Transverse colon (tissue), 4 donors: Measurements from ENCODE around the gene ARR3. TPM values are rescaled to one million over a fixed set of nuclear protein-coding genes. Genes with fewer than 3 reads are reported as not detected.

ENCODE experiments used
- DNase-seq: peaks from one replicate; pipeline ENCODE4 v3.0.0-alpha.2; 2019
- H3K27ac ChIP-seq, 4 donors: fragments of 200-600 bp; sonication (generic); 2 replicates each; pipeline ENCODE4 v1.5.1; 2016 to 2018; ENCODE audit warnings: inconsistent platforms in 4 of 4
- H3K27me3 ChIP-seq: fragments of 200-600 bp; sonication (generic); 2 replicates; pipeline ENCODE4 v1.5.1; 2017; ENCODE audit warnings: inconsistent platforms
- H3K36me3 ChIP-seq, 4 donors: fragments of 200-600 bp; sonication (generic); 2 replicates each; pipeline ENCODE4 v1.5.1; 2017 to 2019; ENCODE audit warnings: inconsistent platforms in 4 of 4
- H3K4me1 ChIP-seq, 4 donors: fragments of 200-600 bp; sonication (generic); 2 replicates each; pipeline ENCODE4 v1.5.1; 2017 to 2020; ENCODE audit warnings: inconsistent platforms in 4 of 4
- H3K4me3 ChIP-seq, 4 donors: fragments of 200-600 bp; sonication (generic); 1 replicate in 1 of 4; 2 replicates in 3 of 4; pipeline versions ENCODE4 v1.5.1 to v1.6.1; 2017 to 2019; ENCODE audit warnings: inconsistent platforms in 4 of 4
- H3K9me3 ChIP-seq, 2 donors: fragments of 200-600 bp; sonication (generic); 2 replicates each; pipeline ENCODE4 v1.5.1; 2017 to 2019; ENCODE audit warnings: inconsistent platforms in 2 of 2
- EP300 ChIP-seq: sonication (generic); formaldehyde crosslinking; IDR thresholded peaks from one replicate; pipeline ENCODE4 v1.6.1; 2017; ENCODE audit warnings: antibody characterized with exemption, low read depth
- POLR2A ChIP-seq: fragments of 450-650 bp; IDR thresholded peaks from one replicate; pipeline ENCODE4 v1.6.1; 2016; ENCODE audit warnings: antibody characterized with exemption, mild to moderate bottlenecking, moderate library complexity
- POLR2AphosphoS5 ChIP-seq, 3 donors: sonication (generic); formaldehyde crosslinking; IDR thresholded peaks; one replicate each; pipeline ENCODE4 v1.6.1; 2016; ENCODE audit warnings: antibody characterized with exemption in 3 of 3
- WGBS, 2 donors: methylation state at CpG; one replicate each; pipeline ENCODE4 v1.1.5; 2018; ENCODE audit warnings: low coverage in 1 of 2; 5-methylcytosine and 5-hydroxymethylcytosine counted together
- in situ Hi-C, 4 donors: fragments of 200-750 bp; cut with MboI; loops; one replicate each; pipeline versions ENCODE4 v1.15.0 to v1.15.1; 2017; ENCODE audit warnings: low sequenced_read_pairs in 3 of 4, low pct_ligation_motif_present in 1 of 4, low pct_unique_long_range_greater_than_20kb in 1 of 4
- intact Hi-C: fragments of 100-400 bp; cut with DNase I; formaldehyde crosslinking; loops from one replicate; pipeline ENCODE4 v1.15.1; 2023; ENCODE audit warnings: low total_unique reads
- total RNA-seq, 4 donors: library from RNA; depleted of rRNA; stranded (reverse); fragments of >200 nt; gene quantifications; one replicate each; pipeline ENCODE4 v1.1.0, GENCODE V29; 2016
- TF ChIP-seq, protein P1 (sequence below), 5 experiments: fragments of 200-600 bp in 3 of 5; fragments of 450-650 bp in 2 of 5; sonication (generic) in 3 of 5; IDR thresholded peaks; 1 replicate in 2 of 5; 2 replicates in 3 of 5; pipeline ENCODE4 v1.5.1; 2016 to 2017; ENCODE audit warnings: antibody characterized with exemption in 5 of 5, inconsistent platforms in 3 of 5, mild to moderate bottlenecking in 2 of 5, moderate library complexity in 1 of 5

ARR3 gene
- total RNA-seq, 4 donors from 2014 or later: 1.5 to 2.9 TPM; not detected in 2

DNA sequence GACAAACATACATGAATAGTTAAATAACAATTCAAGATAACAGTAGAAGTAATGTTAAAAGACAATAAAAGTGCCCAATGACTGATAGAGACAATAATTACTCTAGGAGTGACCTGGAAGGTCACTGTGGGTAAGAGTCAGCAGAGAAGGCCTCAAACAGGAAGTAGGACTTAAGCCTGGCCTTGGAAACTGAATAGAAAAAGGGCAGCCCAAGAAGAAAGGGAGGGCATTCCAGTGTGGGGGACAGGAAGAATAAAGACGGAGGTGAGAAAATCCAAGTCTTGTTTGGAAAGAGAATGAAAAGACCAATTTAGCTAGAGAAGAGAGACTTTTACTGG is 14.1 kb upstream of the ARR3 start:
- DNase-seq: no peak
- Histone ChIP-seq H3K36me3 (no peaks in the 10 kb centered on the region), H3K4me1 (no peaks in the 10 kb centered on the region), H3K27me3 (no peaks in the 10 kb centered on the region), H3K9me3 (no peaks in the 10 kb centered on the region), H3K4me3 (no peak overlapping the region), H3K27ac (no peak overlapping the region)
- TF ChIP-seq POLR2A (no peak), EP300 (no peak), POLR2AphosphoS5 (IDR thresholded peaks at IDR 0.05) (no peak)
- TF ChIP-seq, protein P1, sequence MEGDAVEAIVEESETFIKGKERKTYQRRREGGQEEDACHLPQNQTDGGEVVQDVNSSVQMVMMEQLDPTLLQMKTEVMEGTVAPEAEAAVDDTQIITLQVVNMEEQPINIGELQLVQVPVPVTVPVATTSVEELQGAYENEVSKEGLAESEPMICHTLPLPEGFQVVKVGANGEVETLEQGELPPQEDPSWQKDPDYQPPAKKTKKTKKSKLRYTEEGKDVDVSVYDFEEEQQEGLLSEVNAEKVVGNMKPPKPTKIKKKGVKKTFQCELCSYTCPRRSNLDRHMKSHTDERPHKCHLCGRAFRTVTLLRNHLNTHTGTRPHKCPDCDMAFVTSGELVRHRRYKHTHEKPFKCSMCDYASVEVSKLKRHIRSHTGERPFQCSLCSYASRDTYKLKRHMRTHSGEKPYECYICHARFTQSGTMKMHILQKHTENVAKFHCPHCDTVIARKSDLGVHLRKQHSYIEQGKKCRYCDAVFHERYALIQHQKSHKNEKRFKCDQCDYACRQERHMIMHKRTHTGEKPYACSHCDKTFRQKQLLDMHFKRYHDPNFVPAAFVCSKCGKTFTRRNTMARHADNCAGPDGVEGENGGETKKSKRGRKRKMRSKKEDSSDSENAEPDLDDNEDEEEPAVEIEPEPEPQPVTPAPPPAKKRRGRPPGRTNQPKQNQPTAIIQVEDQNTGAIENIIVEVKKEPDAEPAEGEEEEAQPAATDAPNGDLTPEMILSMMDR (IDR thresholded peaks at IDR 0.05): no peak
- in situ Hi-C loops (no loop called here), intact Hi-C loops (no loop called here)
- WGBS, 2 donors: 87% methylated on average over 1 of the region's 1 CpG; no CpG with 5 or more reads in 1 of the 2 donors

DNA sequence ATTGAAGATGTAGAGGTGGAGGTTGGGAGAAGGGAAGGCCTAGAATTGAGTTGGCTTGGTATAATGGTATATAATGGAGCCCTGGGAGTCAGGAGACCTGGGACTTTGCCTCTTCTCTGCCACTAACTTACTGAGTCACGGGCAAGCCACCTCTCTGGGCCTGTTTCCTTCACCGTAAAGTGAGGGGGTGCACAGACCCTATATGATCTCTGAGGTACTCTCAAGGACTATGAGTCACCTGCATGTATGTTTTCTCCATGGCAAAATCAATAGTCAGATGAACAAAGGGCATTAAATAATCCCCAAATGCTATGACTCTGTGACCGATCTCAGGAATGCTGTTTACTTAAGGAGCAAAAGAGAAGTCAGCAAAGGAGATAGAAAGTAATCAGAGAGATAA is 13.2 kb upstream of the ARR3 start:
- Histone ChIP-seq H3K27me3 (no peaks in the 10 kb centered on the region), H3K4me3 (no peak overlapping the region), H3K27ac (no peak overlapping the region), H3K9me3 (no peaks in the 10 kb centered on the region), H3K4me1 (no peaks in the 10 kb centered on the region), H3K36me3 (no peaks in the 10 kb centered on the region)
- no peak for DNase-seq
- intact Hi-C loops (no loop called here), in situ Hi-C loops (no loop called here)
- WGBS, 2 donors: 85% methylated on average over 3 of the region's 3 CpGs; no CpG with 5 or more reads in 1 of the 2 donors
- TF ChIP-seq, protein P1 (IDR thresholded peaks at IDR 0.05): no peak
- TF ChIP-seq EP300: no peak
- TF ChIP-seq POLR2A: no peak
- TF ChIP-seq POLR2AphosphoS5 (IDR thresholded peaks at IDR 0.05): no peak

DNA sequence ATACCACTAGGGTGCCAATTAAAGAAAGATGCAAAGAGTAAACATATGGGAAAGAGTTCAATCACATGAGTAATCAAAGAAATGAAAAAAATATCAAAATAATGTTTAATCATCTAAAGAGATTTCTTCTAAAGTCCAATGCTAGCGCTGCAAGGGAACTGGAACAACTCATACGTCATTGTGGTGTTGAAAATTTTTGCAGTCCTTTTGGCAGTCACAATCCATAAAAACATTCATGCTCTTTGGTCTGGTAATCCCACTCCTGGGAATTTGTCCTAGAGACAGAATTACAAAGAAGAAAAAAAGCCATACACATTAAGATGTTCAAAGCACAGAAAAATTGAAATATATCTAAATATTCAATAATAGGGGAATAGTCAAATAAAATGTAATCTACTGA is 12.7 kb upstream of the ARR3 start:
- Histone ChIP-seq H3K4me3 (no peak overlapping the region), H3K27ac (no peak overlapping the region), H3K9me3 (no peaks in the 10 kb centered on the region), H3K4me1 (no peaks in the 10 kb centered on the region), H3K36me3 (no peaks in the 10 kb centered on the region), H3K27me3 (no peaks in the 10 kb centered on the region)
- in situ Hi-C loops: no loop called here
- TF ChIP-seq POLR2A (no peak), EP300 (no peak), POLR2AphosphoS5 (IDR thresholded peaks at IDR 0.05) (no peak)
- TF ChIP-seq, protein P1 (IDR thresholded peaks at IDR 0.05): no peak
- no peak for DNase-seq
- 85 to 92% methylated on average over 2 of the region's 2 CpGs for WGBS, 2 donors
- intact Hi-C loops: no loop called here

DNA sequence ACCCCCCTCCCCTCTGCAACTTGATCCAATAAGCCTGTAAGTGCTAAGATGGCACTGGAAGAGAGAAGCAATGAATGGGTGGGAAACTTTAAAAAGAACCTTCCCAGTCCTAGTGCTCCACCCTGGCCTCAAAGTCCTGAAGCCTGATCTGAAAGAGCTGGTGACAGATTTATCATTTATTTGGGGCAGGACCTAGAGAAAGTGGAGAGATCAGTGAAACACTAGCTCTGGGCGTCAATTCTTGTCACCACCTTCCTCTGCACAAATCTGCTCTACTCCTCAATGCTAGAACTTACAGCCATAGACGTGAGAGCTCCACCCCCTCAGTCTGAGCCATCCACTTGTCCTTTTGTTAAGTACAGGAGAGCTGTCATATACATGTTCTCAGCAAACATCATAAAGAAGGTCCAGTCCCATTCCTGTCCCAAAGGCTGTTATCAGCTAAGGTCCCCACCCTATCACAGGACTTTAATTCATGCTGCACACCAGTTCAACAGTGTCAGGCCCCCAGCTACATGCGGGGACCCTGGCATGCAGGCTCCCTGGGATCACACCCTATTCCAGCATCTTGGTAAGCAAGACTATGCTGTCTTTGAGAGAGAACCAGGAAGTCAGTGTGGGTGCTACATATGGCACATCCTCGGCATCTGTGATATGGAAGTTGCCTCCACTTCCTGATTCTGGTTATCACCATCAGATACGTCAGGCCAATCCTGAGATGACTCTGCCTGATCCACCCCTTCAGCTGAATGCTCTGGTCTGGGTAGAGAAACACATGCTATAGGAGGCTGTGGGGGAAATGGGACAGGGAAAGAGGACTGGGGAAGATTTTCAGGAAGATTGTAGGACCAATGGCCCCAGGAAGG is 10.5 kb upstream of the ARR3 start:
- no peaks in the 10 kb centered on the region for H3K9me3 ChIP-seq
- TF ChIP-seq POLR2AphosphoS5 (IDR thresholded peaks at IDR 0.05) (no peak), EP300 (no peak), POLR2A (no peak)
- TF ChIP-seq, protein P1 (IDR thresholded peaks at IDR 0.05): no peak
- no peak overlapping the region for H3K27ac ChIP-seq
- 57% methylated on average over 5 of the region's 5 CpGs; no CpG with 5 or more reads in 1 of the 2 donors for WGBS, 2 donors
- intact Hi-C loops (no loop called here), in situ Hi-C loops (no loop called here)
- H3K36me3 ChIP-seq: no peaks in the 10 kb centered on the region
- no peaks in the 10 kb centered on the region for H3K4me1 ChIP-seq
- no peak overlapping the region for H3K4me3 ChIP-seq
- no peak for DNase-seq
- no peaks in the 10 kb centered on the region for H3K27me3 ChIP-seq
